K562 (cell line): ENCODE measurements around the gene TSPAN14. TPM values are rescaled to one million over a fixed set of nuclear protein-coding genes. Genes with fewer than 3 reads are reported as not detected.

ENCODE experiments used
- ATAC-seq: fragments of 200-7000 bp; cut with Tn5 transposase; 3 replicates; pipeline ENCODE4 v1.9.1; 2020; ENCODE audit warnings: moderate library complexity
- BruUV-seq: library from RNA; stranded (reverse); fragments of 400-500 nt; replicated peaks from 2 replicates; lab custom pipeline; 2021; lab: Mats Ljungman, UMichigan
- CTCF ChIA-PET: fragments of 300-600 bp; formaldehyde crosslinking; extraction: SDS; loops from one replicate; lab custom pipeline; 2021; ENCODE audit warnings: low intra/inter-chr PET ratio; lab: Yijun Ruan, JAX
- POLR2A ChIA-PET: fragments of 300-600, 350-650 bp; sonication (Branson Sonifier 250); formaldehyde crosslinking; extraction: SDS; loops from one replicate; lab custom pipeline; 2021; ENCODE audit warnings: antibody characterized with exemption, inconsistent platforms; lab: Yijun Ruan, JAX
- DNase-seq, 4 experiments: peaks; one replicate each; pipeline versions ENCODE4 v3.0.0 to v3.0.0-alpha.2; 2011 to 2018; ENCODE audit warnings: low spot score in 3 of 4, mixed read lengths in 3 of 4; ENCODE audit errors: extremely low read depth in 1 of 4
- FAIRE-seq: peaks from 2 replicates; lab custom pipeline; 2011; peaks lifted over from hg19 to GRCh38; lab: Jason Lieb, UNC
- H2AFZ ChIP-seq: 2 replicates; pipeline ENCODE4 v1.6.0; 2011; ENCODE audit warnings: low read depth, low read length, control low read depth, inconsistent platforms
- H3K27ac ChIP-seq: fragments of 200-600 bp; 3 replicates; pipeline ENCODE4 v1.8.0; 2011; ENCODE audit warnings: low read depth, mild to moderate bottlenecking, control low read depth, inconsistent platforms, low read length, moderate library complexity, mixed read lengths; ENCODE audit errors: extremely low read depth
- H3K27me3 ChIP-seq, 2 experiments: fragments of 300-600 bp in 1 of 2; 2 replicates in 1 of 2; 3 replicates in 1 of 2; pipeline versions ENCODE4 v1.6.0 to v1.8.0; 2011; ENCODE audit warnings: inconsistent platforms in 2 of 2, low read length in 2 of 2, mild to moderate bottlenecking in 1 of 2, mixed read lengths in 1 of 2, moderate library complexity in 1 of 2; ENCODE audit not compliant: control insufficient read depth in 2 of 2, insufficient read depth in 2 of 2
- H3K36me3 ChIP-seq: fragments of 300-600 bp; 3 replicates; pipeline ENCODE4 v1.8.0; 2011; ENCODE audit warnings: mild to moderate bottlenecking, low read length, inconsistent platforms; ENCODE audit not compliant: control insufficient read depth, insufficient read depth
- H3K4me1 ChIP-seq, 2 experiments: fragments of 200-600 bp in 1 of 2; replicated peaks in 1 of 2; 2 replicates in 1 of 2; 3 replicates in 1 of 2; pipeline versions ENCODE4 v1.5.1 to v1.8.0; 2011; ENCODE audit warnings: inconsistent platforms in 2 of 2, low read length in 2 of 2, mild to moderate bottlenecking in 1 of 2, mixed read lengths in 1 of 2, moderate library complexity in 1 of 2; ENCODE audit not compliant: control insufficient read depth in 2 of 2, insufficient read depth in 2 of 2
- H3K4me2 ChIP-seq: 2 replicates; pipeline ENCODE4 v1.6.1; 2011; ENCODE audit warnings: low read length, control low read depth, inconsistent platforms, mixed read lengths; ENCODE audit not compliant: insufficient read depth
- H3K4me3 ChIP-seq: fragments of 200-600 bp; sonication (generic), shearing (Covaris generic); 2 replicates; pipeline ENCODE4 v1.5.1; 2016; ENCODE audit warnings: control low read depth, inconsistent platforms
- H3K79me2 ChIP-seq: fragments of 200-600 bp; 3 replicates; pipeline ENCODE4 v1.8.0; 2011; ENCODE audit warnings: low read length, inconsistent platforms; ENCODE audit not compliant: control insufficient read depth, insufficient read depth
- H3K9ac ChIP-seq, 2 experiments: 2 replicates each; pipeline versions ENCODE4 v1.6.0 to v1.6.1; 2011; ENCODE audit warnings: low read depth in 2 of 2, low read length in 2 of 2, control low read depth in 1 of 2, inconsistent platforms in 1 of 2, mild to moderate bottlenecking in 1 of 2, mixed read lengths in 1 of 2; ENCODE audit not compliant: insufficient read depth in 1 of 2
- H3K9me1 ChIP-seq: one replicate; pipeline ENCODE4 v1.6.0; 2011; ENCODE audit warnings: inconsistent platforms, mild to moderate bottlenecking, low read length, moderate library complexity; ENCODE audit not compliant: control insufficient read depth, insufficient read depth
- H3K9me3 ChIP-seq: replicated peaks from 2 replicates; pipeline ENCODE4 v1.5.1; 2011; ENCODE audit warnings: low read depth, low read length, inconsistent platforms; ENCODE audit not compliant: control insufficient read depth, insufficient read depth
- H4K20me1 ChIP-seq: replicated peaks from 2 replicates; pipeline ENCODE4 v1.6.1; 2011; ENCODE audit warnings: low read length, inconsistent platforms, mixed read lengths; ENCODE audit not compliant: control insufficient read depth, insufficient read depth
- ATF7 ChIP-seq: fragments of 450-650 bp; IDR thresholded peaks from 2 replicates; pipeline ENCODE4 v1.7.1; 2014; ENCODE audit warnings: mild to moderate bottlenecking, moderate library complexity
- BRD9 ChIP-seq: fragments of 450-650 bp; IDR thresholded peaks from 2 replicates; pipeline ENCODE4 v1.6.1; 2018; ENCODE audit warnings: low read depth; ENCODE audit not compliant: partially characterized antibody
- DPF2 ChIP-seq: fragments of 450-650 bp; IDR thresholded peaks from 2 replicates; pipeline ENCODE4 v1.6.1; 2016
- EWSR1 ChIP-seq: fragments of 450-650 bp; IDR thresholded peaks from 2 replicates; pipeline ENCODE4 v1.6.1; 2018; ENCODE audit warnings: borderline replicate concordance, mild to moderate bottlenecking, low read depth, moderate library complexity; ENCODE audit not compliant: partially characterized antibody
- HSF4 ChIP-seq: fragments of 250-450 bp; sonication (Bioruptor Pico); IDR thresholded peaks from 2 replicates; pipeline ENCODE4 v2.1.2; 2022; ENCODE audit warnings: mild to moderate bottlenecking, moderate library complexity, borderline replicate concordance
- JUND ChIP-seq, 2 experiments: IDR thresholded peaks; 2 replicates in 1 of 2; 3 replicates in 1 of 2; pipeline ENCODE4 v1.6.1; 2011; ENCODE audit warnings: borderline replicate concordance in 2 of 2, low read depth in 2 of 2, low read length in 2 of 2, improper control_type of control experiment in 1 of 2, missing biosample characterization in 1 of 2, missing genetic modification characterization in 1 of 2, missing genetic modification reagents in 1 of 2
- KDM4B ChIP-seq, 2 experiments: fragments of 450-650 bp in 1 of 2; sonication (generic) in 1 of 2; IDR thresholded peaks; 2 replicates each; pipeline ENCODE4 v1.6.1; 2016 to 2017; ENCODE audit warnings: borderline replicate concordance in 2 of 2, antibody characterized with exemption in 1 of 2, low read depth in 1 of 2, mild to moderate bottlenecking in 1 of 2
- MED1 ChIP-seq: sonication (generic); formaldehyde crosslinking; IDR thresholded peaks from 2 replicates; pipeline ENCODE4 v1.8.1; 2023; ENCODE audit warnings: missing genetic modification reagents, borderline replicate concordance
- NCOA4 ChIP-seq: fragments of 450-650 bp; IDR thresholded peaks from 2 replicates; pipeline ENCODE4 v1.6.1; 2018; ENCODE audit warnings: mild to moderate bottlenecking; ENCODE audit not compliant: partially characterized antibody
- POLR2A ChIP-seq: fragments of 450-650 bp; conservative IDR thresholded peaks from 2 replicates; pipeline ENCODE4 v1.6.1; 2016
- POLR2AphosphoS2 ChIP-seq: IDR thresholded peaks from 2 replicates; pipeline ENCODE4 v1.6.1; 2012; ENCODE audit warnings: low read length, improper control_type of control experiment
- RAD51 ChIP-seq: fragments of 450-650 bp; IDR thresholded peaks from 2 replicates; pipeline ENCODE4 v1.7.1; 2016; ENCODE audit warnings: low read depth, mild to moderate bottlenecking, borderline replicate concordance
- SMAD1 ChIP-seq: fragments of 150-350 bp; IDR thresholded peaks from 2 replicates; pipeline ENCODE4 v1.6.1; 2014; ENCODE audit warnings: low read length, low read depth; ENCODE audit not compliant: partially characterized antibody
- SMAD4 ChIP-seq: fragments of 250-450 bp; sonication (Bioruptor Pico); conservative IDR thresholded peaks from 2 replicates; pipeline ENCODE4 v1.8.0; 2021; ENCODE audit warnings: inconsistent platforms, mild to moderate bottlenecking, moderate library complexity
- SUPT5H ChIP-seq: fragments of 450-650 bp; IDR thresholded peaks from 2 replicates; pipeline ENCODE4 v1.6.1; 2016
- WGBS: fragments of 100-300 bp; shearing (Covaris generic); methylation state at CpG from one replicate; pipeline ENCODE4 v1.1.6; 2016; ENCODE audit warnings: low coverage, mixed read lengths; ENCODE audit not compliant: insufficient coverage; ENCODE audit errors: missing lambda C conversion rate; 5-methylcytosine and 5-hydroxymethylcytosine counted together
- in situ Hi-C: fragments of 300-500 bp; cut with MboI; formaldehyde crosslinking; loops from 4 replicates; pipeline ENCODE4 v1.15.0; 2018; ENCODE audit warnings: inconsistent platforms, mixed read lengths
- intact Hi-C: fragments of 100-400 bp; cut with micrococcal nuclease; formaldehyde crosslinking; loops from 2 replicates; pipeline ENCODE4 v1.14.2; 2022
- polyA plus RNA-seq, 8 experiments: library from polyadenylated mRNA; depleted of rRNA in 4 of 8; stranded (reverse) in 5 of 8; unstranded in 3 of 8; fragments of >200 nt; fragmentation: Nextera tagmentation in 2 of 8; fragmentation: Illumina TruSeq in 1 of 8; extraction: Ambion mirVana in 2 of 8; extraction: Trizol in 1 of 8; gene quantifications; 2 replicates each; pipeline versions ENCODE4 v1.2.1 to v1.2.3, GENCODE V29; 2011 to 2014; ENCODE audit warnings: inconsistent platforms in 1 of 8, missing spikeins in 1 of 8
- total RNA-seq, 7 experiments: library from RNA; depleted of rRNA in 6 of 7; stranded (reverse); fragments of >200 nt in 6 of 7; fragmentation: Illumina TruSeq in 2 of 7; extraction: Trizol in 2 of 7; gene quantifications; 2 replicates each; pipeline versions ENCODE4 v1.2.1 to v1.2.3, GENCODE V29; 2011 to 2021; ENCODE audit warnings: low replicate concordance in 1 of 7
- TF ChIP-seq, protein P1 (sequence below): sonication (generic); formaldehyde crosslinking; IDR thresholded peaks from 2 replicates; pipeline ENCODE4 v1.8.1; 2022; ENCODE audit warnings: missing genetic modification reagents
- TF ChIP-seq, protein P2 (sequence below): fragments of 450-650 bp; IDR thresholded peaks from 2 replicates; pipeline ENCODE4 v1.6.1; 2018; ENCODE audit not compliant: partially characterized antibody

The TSPAN14 gene
- total and polyA plus RNA-seq, 9 of the 15 experiments (the other 6 are each of a cell fraction or from before 2014, with no cell fraction given) = 5.8 to 92.9 (median 23.3) TPM

DNA sequence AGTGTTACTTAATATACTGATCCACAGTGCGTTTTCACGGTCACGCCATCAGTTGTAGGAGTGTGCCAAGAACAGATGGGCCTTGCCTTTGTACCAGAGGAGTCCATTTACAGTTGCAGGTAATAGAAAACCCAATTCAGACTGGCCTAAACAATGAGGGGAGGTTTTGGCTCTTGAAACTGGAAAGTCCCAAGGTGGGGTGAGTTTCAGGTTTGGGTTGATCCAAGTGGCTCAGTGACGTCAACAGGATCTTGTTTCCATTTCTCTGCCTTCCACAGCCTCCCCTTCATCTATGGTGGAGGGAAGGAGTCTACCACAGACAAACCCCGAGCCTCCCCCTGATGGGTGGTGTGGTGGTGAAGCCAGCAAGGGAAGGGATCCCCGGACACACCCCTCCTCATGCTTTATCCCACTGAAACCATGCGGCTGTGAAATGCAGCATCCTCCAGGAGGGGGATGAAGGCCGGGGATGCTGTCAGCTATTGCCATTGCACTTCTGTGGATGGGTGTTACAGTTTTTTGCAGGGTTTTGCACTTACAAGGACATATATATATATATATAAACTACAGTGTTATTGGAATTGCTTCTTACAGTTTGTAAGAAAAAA lies 68.8 kb downstream of the TSPAN14 start:
- POLR2A ChIA-PET = interaction anchor here (1.1 kb wide), 1 partner anchor 14 kb away, joined by 3 read pairs; no protein-coding TSS in a partner anchor
- DNase-seq (no peak), FAIRE-seq (no peak)
- TF ChIP-seq BRD9 (no peak), HSF4 (CRISPR knock-in tag) (no peak), POLR2A (peak; percentile 57), MED1 (CRISPR knock-in tag) (no peak), RAD51 (no peak), JUND (IDR thresholded peaks at IDR 0.05; ENCODE audit: borderline replicate concordance, low read depth, low read length) (no peak), JUND (tag; IDR thresholded peaks at IDR 0.05; ENCODE audit: borderline replicate concordance, low read depth, low read length) (no peak), SUPT5H (peak; percentile 35; the same call in 1 of the 2 replicates), EWSR1 (no peak), DPF2 (no peak), ATF7 (0 out of 2 replicates have a peak, but pooled peaks have one; percentile 12), SMAD4 (CRISPR knock-in tag) (no peak), KDM4B (IDR thresholded peaks at IDR 0.05; ENCODE audit: borderline replicate concordance in 2 of 2, low read depth in 1 of 2) (no peak), NCOA4 (no peak), POLR2AphosphoS2 (peak; percentile 78; the same call in 1 of the 2 replicates), SMAD1 (no peak)
- TF ChIP-seq, protein P1, sequence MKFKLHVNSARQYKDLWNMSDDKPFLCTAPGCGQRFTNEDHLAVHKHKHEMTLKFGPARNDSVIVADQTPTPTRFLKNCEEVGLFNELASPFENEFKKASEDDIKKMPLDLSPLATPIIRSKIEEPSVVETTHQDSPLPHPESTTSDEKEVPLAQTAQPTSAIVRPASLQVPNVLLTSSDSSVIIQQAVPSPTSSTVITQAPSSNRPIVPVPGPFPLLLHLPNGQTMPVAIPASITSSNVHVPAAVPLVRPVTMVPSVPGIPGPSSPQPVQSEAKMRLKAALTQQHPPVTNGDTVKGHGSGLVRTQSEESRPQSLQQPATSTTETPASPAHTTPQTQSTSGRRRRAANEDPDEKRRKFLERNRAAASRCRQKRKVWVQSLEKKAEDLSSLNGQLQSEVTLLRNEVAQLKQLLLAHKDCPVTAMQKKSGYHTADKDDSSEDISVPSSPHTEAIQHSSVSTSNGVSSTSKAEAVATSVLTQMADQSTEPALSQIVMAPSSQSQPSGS (CRISPR knock-in tag) = no peak
- TF ChIP-seq, protein P2, sequence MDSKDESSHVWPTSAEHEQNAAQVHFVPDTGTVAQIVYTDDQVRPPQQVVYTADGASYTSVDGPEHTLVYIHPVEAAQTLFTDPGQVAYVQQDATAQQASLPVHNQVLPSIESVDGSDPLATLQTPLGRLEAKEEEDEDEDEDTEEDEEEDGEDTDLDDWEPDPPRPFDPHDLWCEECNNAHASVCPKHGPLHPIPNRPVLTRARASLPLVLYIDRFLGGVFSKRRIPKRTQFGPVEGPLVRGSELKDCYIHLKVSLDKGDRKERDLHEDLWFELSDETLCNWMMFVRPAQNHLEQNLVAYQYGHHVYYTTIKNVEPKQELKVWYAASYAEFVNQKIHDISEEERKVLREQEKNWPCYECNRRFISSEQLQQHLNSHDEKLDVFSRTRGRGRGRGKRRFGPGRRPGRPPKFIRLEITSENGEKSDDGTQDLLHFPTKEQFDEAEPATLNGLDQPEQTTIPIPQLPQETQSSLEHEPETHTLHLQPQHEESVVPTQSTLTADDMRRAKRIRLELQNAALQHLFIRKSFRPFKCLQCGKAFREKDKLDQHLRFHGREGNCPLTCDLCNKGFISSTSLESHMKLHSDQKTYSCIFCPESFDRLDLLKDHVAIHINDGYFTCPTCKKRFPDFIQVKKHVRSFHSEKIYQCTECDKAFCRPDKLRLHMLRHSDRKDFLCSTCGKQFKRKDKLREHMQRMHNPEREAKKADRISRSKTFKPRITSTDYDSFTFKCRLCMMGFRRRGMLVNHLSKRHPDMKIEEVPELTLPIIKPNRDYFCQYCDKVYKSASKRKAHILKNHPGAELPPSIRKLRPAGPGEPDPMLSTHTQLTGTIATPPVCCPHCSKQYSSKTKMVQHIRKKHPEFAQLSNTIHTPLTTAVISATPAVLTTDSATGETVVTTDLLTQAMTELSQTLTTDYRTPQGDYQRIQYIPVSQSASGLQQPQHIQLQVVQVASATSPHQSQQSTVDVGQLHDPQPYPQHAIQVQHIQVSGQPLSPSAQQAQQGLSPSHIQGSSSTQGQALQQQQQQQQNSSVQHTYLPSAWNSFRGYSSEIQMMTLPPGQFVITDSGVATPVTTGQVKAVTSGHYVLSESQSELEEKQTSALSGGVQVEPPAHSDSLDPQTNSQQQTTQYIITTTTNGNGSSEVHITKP = peak; percentile 91

More for the DNA sequence above, 68.8 kb downstream of the TSPAN14 start:
- Histone ChIP-seq H3K9ac (no peak overlapping the region), H3K36me3 (peaks cover 22% of the 10 kb centered on the region; the same call in 1 of the 3 replicates), H3K79me2 (no peaks in the 10 kb centered on the region), H4K20me1 (no peaks in the 10 kb centered on the region; the same call in 1 of the 2 replicates), H3K9me1 (peaks cover 5% of the 10 kb centered on the region), H3K4me1 (peaks cover 0 to 12% of the 10 kb centered on the region in 2 experiments; a peak in 2 of 5 replicates), H3K27me3 (no peaks in the 10 kb centered on the region; a peak in 1 of 5 replicates), H3K4me2 (no peak overlapping the region), H3K4me3 (no peak overlapping the region), H3K27ac (no peak overlapping the region), H3K9me3 (no peaks in the 10 kb centered on the region), H2AFZ (no peak overlapping the region)
- WGBS = 56% methylated on average over 8 of the region's 8 CpGs
- intact Hi-C loops (no loop called here), in situ Hi-C loops (no loop called here)
- CTCF ChIA-PET = no interaction called here
- BruUV-seq = no TSS peak
- peak; percentile 12 for ATAC-seq
